Measurements from ENCODE around the gene FAAP20. TPM values are rescaled to one million over a fixed set of nuclear protein-coding genes. Genes with fewer than 3 reads are reported as not detected.

The FAAP20 gene
- total and polyA plus RNA-seq, 2 of the 8 experiments (the other 6 are each of a cell fraction or from before 2014, with no cell fraction given), result 58.4 to 99.8 TPM

DNA sequence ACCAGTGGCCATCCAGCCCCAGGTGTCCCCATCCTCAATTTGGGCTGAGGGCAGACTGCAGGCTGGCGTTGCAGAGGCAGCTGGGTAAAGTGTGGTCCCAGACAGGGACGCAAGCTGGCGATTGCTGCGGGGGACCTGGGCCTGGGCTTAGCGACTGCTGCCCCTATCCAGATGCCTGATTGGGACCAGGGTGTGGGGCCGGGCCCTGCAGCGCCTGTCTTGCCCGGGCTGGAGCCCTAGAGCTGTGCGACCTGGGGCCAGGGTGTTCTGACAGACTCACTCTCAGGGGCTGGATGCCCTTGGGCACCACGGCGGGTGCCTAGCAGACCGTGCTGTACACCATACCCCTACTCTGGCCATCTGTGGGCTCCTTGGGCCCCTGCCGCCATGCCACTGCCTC is 16.2 kb upstream of the FAAP20 start:
- Histone ChIP-seq H3K9ac (replicated peaks in 1 of 4; ENCODE audit: extremely low read depth in 1 of 4, low read depth in 3 of 4, low read length in 3 of 4) (no peak overlapping the region), H2BK20ac (ENCODE audit: low read length) (no peak overlapping the region), H2BK5ac (ENCODE audit: low read depth, low read length) (no peak overlapping the region), H2AFZ (ENCODE audit: low read length) (no peak overlapping the region), H3K9me3 (ENCODE audit: insufficient read depth in 2 of 2, low read depth in 1 of 2, low read length in 1 of 2) (no peaks in the 10 kb centered on the region), H3K18ac (ENCODE audit: extremely low read depth, low read length) (no peak overlapping the region), H3K27me3 (replicated peaks in 1 of 4; ENCODE audit: control insufficient read depth in 3 of 4, extremely low read depth in 1 of 4, insufficient read depth in 3 of 4, low read length in 3 of 4) (peaks cover 0 to 10% (median 5%) of the 10 kb centered on the region in 4 experiments; a peak in 4 of 7 replicates), H4K8ac (ENCODE audit: extremely low read depth, insufficient read depth, low read length) (no peak overlapping the region), H3K4me2 (ENCODE audit: insufficient read depth in 1 of 2, low read depth in 2 of 2, low read length in 2 of 2) (no peak overlapping the region), H3K23ac (ENCODE audit: insufficient read length) (no peak overlapping the region), H3K4me1 (replicated peaks in 1 of 4; ENCODE audit: control insufficient read depth in 3 of 4, insufficient read depth in 4 of 4, low read length in 3 of 4) (peaks cover 3 to 19% (median 15%) of the 10 kb centered on the region in 4 experiments), H3K79me2 (ENCODE audit: control insufficient read depth in 1 of 2, insufficient read depth in 2 of 2, low read length in 2 of 2) (no peaks in the 10 kb centered on the region), H3K36me3 (ENCODE audit: control insufficient read depth in 2 of 4, insufficient read depth in 4 of 4, low read length in 3 of 4) (no peaks in the 10 kb centered on the region), H2BK120ac (replicated peaks; ENCODE audit: low read depth, low read length) (no peak overlapping the region), H3K27ac (ENCODE audit: low read depth, low read length) (peak overlapping the region; percentile 14; the same call in 1 of the 2 replicates), H2BK12ac (ENCODE audit: low read depth, low read length) (no peak overlapping the region), H3K14ac (ENCODE audit: insufficient read length) (no peak overlapping the region), H3K23me2 (ENCODE audit: low read depth, low read length) (peaks cover 3% of the 10 kb centered on the region; the same call in 1 of the 2 replicates), H2AK5ac (ENCODE audit: low read depth, low read length) (no peak overlapping the region), H3K56ac (replicated peaks; ENCODE audit: insufficient read length, low read depth, low read length) (no peak overlapping the region), H4K91ac (replicated peaks; ENCODE audit: insufficient read length, low read length) (peak overlapping the region; percentile 55), H2BK15ac (ENCODE audit: low read length) (0 out of 2 replicates have a peak overlapping the region, but pooled peaks have one; percentile 40), H3K79me1 (ENCODE audit: low read depth, low read length) (no peaks in the 10 kb centered on the region), H4K20me1 (replicated peaks in 1 of 2; ENCODE audit: control insufficient read depth in 1 of 2, insufficient read depth in 2 of 2, low read length in 2 of 2) (no peaks in the 10 kb centered on the region), H3K4ac (replicated peaks; ENCODE audit: insufficient read length, low read depth, low read length) (no peak overlapping the region), H3K4me3 (ENCODE audit: extremely low read depth in 1 of 4, insufficient read depth in 2 of 4, low read depth in 3 of 4, low read length in 4 of 4) (no peak overlapping the region), H4K5ac (ENCODE audit: insufficient read length, low read depth, low read length) (no peak overlapping the region)
- no peak for FAIRE-seq
- ChIA-PET POLR2A (ENCODE audit: partially characterized antibody) (interaction anchor here (2.1 to 4.0 kb wide), 2 partner anchors 18 to 21 kb away, joined by 5 to 19 read pairs; no protein-coding TSS in a partner anchor), CTCF (ENCODE audit: partially characterized antibody) (interaction anchor here (0.5 to 2.2 kb wide), 7 partner anchors 15 to 327 kb away, joined by 4 to 6 read pairs (median 5); partner anchors contain the start of gene FAAP20)
- peak in 1 of 2 experiments; percentile 55 for DNase-seq (ENCODE audit: low read depth in 1 of 2, low spot score in 2 of 2)
- WGBS, 2 experiments (ENCODE audit: extremely low coverage in 1 of 2, insufficient coverage in 1 of 2, insufficient read length in 1 of 2, insufficient replicate concordance in 2 of 2, low coverage in 1 of 2, low lambda C conversion rate in 2 of 2, missing lambda C conversion rate in 1 of 2), result 87% methylated on average over 12 of the region's 13 CpGs; no CpG with 5 or more reads in 1 of the 2 experiments
- no peak for TF ChIP-seq RFX5 (IDR thresholded peaks at IDR 0.05; ENCODE audit: borderline replicate concordance, low read depth, low read length)
- no peak for TF ChIP-seq TAF7 (optimal IDR thresholded peaks at IDR 0.05; ENCODE audit: borderline replicate concordance, low read depth, low read length)
- no peak for TF ChIP-seq EZH2 (IDR thresholded peaks at IDR 0.05; ENCODE audit: low read depth, low read length, severe bottlenecking)
- no peak for TF ChIP-seq SIN3A (conservative IDR thresholded peaks at IDR 0.05 in 1 of 2, IDR thresholded peaks at IDR 0.05 in 1 of 2; ENCODE audit: low read depth in 1 of 2, low read length in 2 of 2)
- TF ChIP-seq, protein P1, sequence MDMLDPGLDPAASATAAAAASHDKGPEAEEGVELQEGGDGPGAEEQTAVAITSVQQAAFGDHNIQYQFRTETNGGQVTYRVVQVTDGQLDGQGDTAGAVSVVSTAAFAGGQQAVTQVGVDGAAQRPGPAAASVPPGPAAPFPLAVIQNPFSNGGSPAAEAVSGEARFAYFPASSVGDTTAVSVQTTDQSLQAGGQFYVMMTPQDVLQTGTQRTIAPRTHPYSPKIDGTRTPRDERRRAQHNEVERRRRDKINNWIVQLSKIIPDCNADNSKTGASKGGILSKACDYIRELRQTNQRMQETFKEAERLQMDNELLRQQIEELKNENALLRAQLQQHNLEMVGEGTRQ (IDR thresholded peaks at IDR 0.05; ENCODE audit: low read length), result no peak
- TF ChIP-seq SIX5 (IDR thresholded peaks at IDR 0.05; ENCODE audit: low read depth, low read length), result no peak
- TF ChIP-seq, protein P2, sequence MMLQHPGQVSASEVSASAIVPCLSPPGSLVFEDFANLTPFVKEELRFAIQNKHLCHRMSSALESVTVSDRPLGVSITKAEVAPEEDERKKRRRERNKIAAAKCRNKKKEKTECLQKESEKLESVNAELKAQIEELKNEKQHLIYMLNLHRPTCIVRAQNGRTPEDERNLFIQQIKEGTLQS (IDR thresholded peaks at IDR 0.05; ENCODE audit: insufficient read depth, low read depth, low read length), result no peak
- TF ChIP-seq TAF1 (IDR thresholded peaks at IDR 0.05; ENCODE audit: low read depth, low read length), result no peak
- no peak for TF ChIP-seq KDM5A (IDR thresholded peaks at IDR 0.05; ENCODE audit: low read length)
- no peak for TF ChIP-seq BCL11A (IDR thresholded peaks at IDR 0.05; ENCODE audit: low read depth in 2 of 2, low read length in 2 of 2)
- no peak for TF ChIP-seq HDAC6 (IDR thresholded peaks at IDR 0.05; ENCODE audit: low read depth, low read length)
- TF ChIP-seq PHF8 (conservative IDR thresholded peaks at IDR 0.05; ENCODE audit: low read depth, low read length), result no peak

All from H1 (cell line).